ENCODE measurements around the gene VSIG10L2. TPM values are rescaled to one million over a fixed set of nuclear protein-coding genes. Genes with fewer than 3 reads are reported as not detected.
A peak's percentile ranks its signal among the peaks of the same experiment; 100 is the strongest.

The VSIG10L2 gene
- not detected in 3 replicates for total RNA-seq
- long read RNA-seq: 0 reads

DNA sequence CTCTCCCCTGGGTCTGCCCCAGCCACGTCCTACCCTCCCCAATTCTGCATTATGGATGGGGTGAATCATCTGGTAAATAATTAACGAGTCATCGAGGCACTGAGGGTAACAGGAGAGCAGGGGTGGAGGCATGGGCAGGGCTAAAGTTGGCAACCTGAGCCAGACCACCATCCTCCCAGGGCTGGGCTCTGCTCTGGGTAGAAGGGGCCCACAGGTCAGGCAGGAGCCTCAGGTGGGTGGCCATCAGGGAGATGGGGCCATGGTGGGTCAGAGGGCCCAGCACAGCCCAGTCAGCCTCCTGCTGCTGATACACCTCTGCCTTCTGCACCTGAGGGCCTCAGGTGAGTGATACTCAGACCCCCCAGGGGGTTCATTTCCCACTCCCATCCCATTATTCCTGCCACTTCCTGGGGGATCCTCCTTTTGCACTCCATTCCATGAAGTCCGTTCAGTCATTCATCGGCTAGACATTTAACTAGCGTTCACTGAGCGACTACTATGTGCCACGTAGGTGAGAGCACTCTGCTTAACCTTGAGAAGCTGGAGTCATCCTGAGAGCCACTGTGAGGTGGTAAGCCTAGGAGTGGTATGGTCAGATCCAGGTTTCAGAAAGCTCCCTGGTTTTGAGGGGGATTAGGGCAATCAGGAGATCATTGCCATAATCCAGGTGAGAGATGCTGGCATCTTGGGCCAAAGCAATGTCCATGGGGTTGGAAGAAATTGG is at the start of gene VSIG10L2:
Gene VSIG10L2, plus strand, starts transcription at position 248 of the 724 bp plus-strand sequence. Its CDS starts 12 bp downstream, at position 260.
- TF ChIP-seq, protein P1, sequence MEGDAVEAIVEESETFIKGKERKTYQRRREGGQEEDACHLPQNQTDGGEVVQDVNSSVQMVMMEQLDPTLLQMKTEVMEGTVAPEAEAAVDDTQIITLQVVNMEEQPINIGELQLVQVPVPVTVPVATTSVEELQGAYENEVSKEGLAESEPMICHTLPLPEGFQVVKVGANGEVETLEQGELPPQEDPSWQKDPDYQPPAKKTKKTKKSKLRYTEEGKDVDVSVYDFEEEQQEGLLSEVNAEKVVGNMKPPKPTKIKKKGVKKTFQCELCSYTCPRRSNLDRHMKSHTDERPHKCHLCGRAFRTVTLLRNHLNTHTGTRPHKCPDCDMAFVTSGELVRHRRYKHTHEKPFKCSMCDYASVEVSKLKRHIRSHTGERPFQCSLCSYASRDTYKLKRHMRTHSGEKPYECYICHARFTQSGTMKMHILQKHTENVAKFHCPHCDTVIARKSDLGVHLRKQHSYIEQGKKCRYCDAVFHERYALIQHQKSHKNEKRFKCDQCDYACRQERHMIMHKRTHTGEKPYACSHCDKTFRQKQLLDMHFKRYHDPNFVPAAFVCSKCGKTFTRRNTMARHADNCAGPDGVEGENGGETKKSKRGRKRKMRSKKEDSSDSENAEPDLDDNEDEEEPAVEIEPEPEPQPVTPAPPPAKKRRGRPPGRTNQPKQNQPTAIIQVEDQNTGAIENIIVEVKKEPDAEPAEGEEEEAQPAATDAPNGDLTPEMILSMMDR (IDR thresholded peaks at IDR 0.05): no peak
- Mint-ChIP-seq H3K27me3 (ENCODE audit: low read depth) (peaks cover 12% of the 10 kb centered on the region), H3K4me1 (ENCODE audit: low read depth) (peaks cover 4% of the 10 kb centered on the region), H3K9me3 (ENCODE audit: low read depth) (no peaks in the 10 kb centered on the region), H3K4me3 (ENCODE audit: unreplicated experiment) (no peak within 1 kb of the TSS), H3K36me3 (ENCODE audit: low read depth) (no peaks in the 10 kb centered on the region), H3K27ac (ENCODE audit: unreplicated experiment) (no peak within 1 kb of the TSS)
- no peak for DNase-seq (ENCODE audit: low spot score)

GRCh38 chr11:125901872-125902271 is 44.0 kb upstream of the VSIG10L2 start:
- H3K36me3 Mint-ChIP-seq (ENCODE audit: low read depth): peaks cover 5% of the 10 kb centered on the region
- DNase-seq (ENCODE audit: low spot score): no peak
- peak overlapping the region; percentile 23 for H3K4me3 Mint-ChIP-seq (ENCODE audit: unreplicated experiment)
- TF ChIP-seq, protein P1 (IDR thresholded peaks at IDR 0.05): no peak
- H3K9me3 Mint-ChIP-seq (ENCODE audit: low read depth): no peaks in the 10 kb centered on the region
- peak overlapping the region; percentile 27 for H3K27ac Mint-ChIP-seq (ENCODE audit: unreplicated experiment)
- H3K4me1 Mint-ChIP-seq (ENCODE audit: low read depth): peaks cover 34% of the 10 kb centered on the region
- H3K27me3 Mint-ChIP-seq (ENCODE audit: low read depth): peaks cover 27% of the 10 kb centered on the region

- peak overlapping the region; percentile 93 for H3K27ac Mint-ChIP-seq (ENCODE audit: unreplicated experiment)
- peaks cover 28% of the 10 kb centered on the region for H3K4me1 Mint-ChIP-seq (ENCODE audit: low read depth)
- peak overlapping the region; percentile 96 for H3K4me3 Mint-ChIP-seq (ENCODE audit: unreplicated experiment)
- TF ChIP-seq, protein P1 (IDR thresholded peaks at IDR 0.05): no peak
- H3K27me3 Mint-ChIP-seq (ENCODE audit: low read depth): peaks cover 28% of the 10 kb centered on the region
- H3K9me3 Mint-ChIP-seq (ENCODE audit: low read depth): no peaks in the 10 kb centered on the region
- no peak for DNase-seq (ENCODE audit: low spot score)
- H3K36me3 Mint-ChIP-seq (ENCODE audit: low read depth): peaks cover 5% of the 10 kb centered on the region
Measured at GRCh38 chr11:125902277-125902926, 43.4 kb upstream of the VSIG10L2 start.

DNA sequence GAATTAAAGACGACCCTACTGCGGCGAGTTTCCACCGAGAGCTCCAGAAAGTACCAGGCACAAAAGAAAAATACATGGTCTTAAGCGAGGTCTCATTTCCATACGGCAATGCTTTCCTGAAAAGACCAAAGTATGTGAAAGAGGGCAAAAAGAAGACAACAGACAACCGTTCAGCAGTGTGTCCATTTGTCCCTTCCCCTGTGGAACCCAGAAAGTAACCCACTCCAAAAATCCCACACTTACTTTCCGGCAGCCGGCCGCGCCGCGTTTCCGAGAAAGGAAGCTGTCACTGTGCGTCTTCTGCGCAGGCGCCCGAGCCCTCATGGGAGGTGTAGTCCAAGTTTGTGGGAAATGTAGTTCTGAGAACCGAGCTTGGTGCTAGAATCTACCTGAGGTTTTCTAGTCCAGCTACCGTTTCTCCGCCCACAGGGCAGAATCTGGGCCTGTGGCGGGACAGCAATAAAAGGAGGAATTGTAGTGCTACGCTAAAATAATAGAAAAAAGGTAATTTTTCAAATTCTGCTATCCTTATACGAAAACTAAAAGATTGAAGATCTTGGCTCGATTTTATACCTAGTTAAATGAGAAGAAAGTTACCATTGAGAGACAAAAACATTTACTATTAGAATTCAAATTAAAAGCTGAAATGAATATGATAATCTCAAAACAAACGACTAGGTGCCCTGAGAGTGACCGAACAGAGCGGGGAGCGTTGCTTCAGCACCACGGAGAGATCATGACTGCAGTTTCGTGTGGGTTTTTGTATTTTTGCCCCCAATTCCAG is 42.7 kb upstream of the VSIG10L2 start, which contains the start of gene PUS3:
Gene PUS3, minus strand, starts transcription at position 280 of the 784 bp plus-strand sequence. CDS start 6,922 bp downstream, outside the sequence.
- Mint-ChIP-seq H3K27me3 (ENCODE audit: low read depth) (peaks cover 31% of the 10 kb centered on the region), H3K36me3 (ENCODE audit: low read depth) (peaks cover 5% of the 10 kb centered on the region), H3K4me3 (ENCODE audit: unreplicated experiment) (peak within 1 kb of the TSS; percentile 96), H3K4me1 (ENCODE audit: low read depth) (peaks cover 21% of the 10 kb centered on the region), H3K9me3 (ENCODE audit: low read depth) (no peaks in the 10 kb centered on the region), H3K27ac (ENCODE audit: unreplicated experiment) (peak within 1 kb of the TSS; percentile 93)
- DNase-seq (ENCODE audit: low spot score): peak; percentile 96
- TF ChIP-seq, protein P1 (IDR thresholded peaks at IDR 0.05): peak; percentile 9

Measured in chondrocyte (in vitro differentiated cells).